ENCODE results near the gene GPATCH4. TPM values are rescaled to one million over a fixed set of nuclear protein-coding genes. Genes with fewer than 3 reads are reported as not detected.
"Not testable (repeated sequence)": the region's sequence is repeated elsewhere in the genome, so short reads cannot be mapped to it uniquely, and the experiment has no call there.

The GPATCH4 gene
- total RNA-seq, 1 experiment from 2014 or later: 16.9 TPM

- DNase-seq (ENCODE audit: low read depth): no peak
These were observed 23.7 kb downstream of the GPATCH4 start for GRCh38 chr1:156577550-156577949.

DNA sequence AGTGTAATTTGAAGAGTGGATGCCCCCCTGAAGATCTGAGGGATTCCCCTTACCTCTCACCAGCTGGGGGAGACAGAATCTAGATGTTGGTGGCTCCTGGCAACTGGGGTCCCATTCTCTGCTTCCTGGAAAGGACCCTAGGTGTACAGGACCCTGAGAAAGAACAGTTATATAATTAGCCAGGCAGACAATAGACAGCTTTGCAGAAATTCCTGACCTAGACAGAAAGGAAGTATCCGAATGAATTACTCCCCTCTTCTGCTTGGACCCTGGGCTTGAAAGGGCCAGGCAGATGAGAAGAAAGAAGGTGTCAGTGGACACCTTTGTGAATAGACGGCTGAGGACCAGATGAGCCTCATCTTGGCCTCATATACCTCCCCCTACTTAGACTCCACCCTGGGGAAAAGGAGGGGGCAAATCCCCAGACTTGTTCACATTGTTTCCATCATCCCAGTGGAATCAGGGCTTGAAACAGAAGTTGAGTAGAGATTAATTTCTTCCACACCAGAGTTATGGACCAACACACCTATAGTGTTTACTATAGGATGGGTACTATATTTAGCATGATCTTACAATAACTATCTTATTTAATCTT is 27.1 kb downstream of the GPATCH4 start:
- no peak for DNase-seq (ENCODE audit: low read depth)

DNA sequence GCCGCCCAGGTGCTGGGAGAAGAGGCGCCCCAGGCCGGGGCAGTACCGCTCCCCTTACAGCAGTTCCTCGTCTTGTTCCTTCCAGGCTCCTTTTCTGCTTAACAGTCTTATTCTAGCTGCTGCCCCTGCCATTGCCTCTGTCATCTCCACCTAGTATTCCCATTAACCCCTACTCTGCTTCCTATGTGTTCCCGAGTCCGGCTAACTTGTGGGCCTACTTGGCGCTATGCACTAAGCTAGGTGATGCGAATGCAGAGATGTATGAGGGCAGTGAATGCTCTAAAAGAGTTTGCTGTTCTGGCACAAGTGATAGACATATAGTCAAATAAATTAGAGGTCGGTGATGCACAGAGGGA is 28.6 kb downstream of the GPATCH4 start:
- DNase-seq (ENCODE audit: low read depth): no peak

DNA sequence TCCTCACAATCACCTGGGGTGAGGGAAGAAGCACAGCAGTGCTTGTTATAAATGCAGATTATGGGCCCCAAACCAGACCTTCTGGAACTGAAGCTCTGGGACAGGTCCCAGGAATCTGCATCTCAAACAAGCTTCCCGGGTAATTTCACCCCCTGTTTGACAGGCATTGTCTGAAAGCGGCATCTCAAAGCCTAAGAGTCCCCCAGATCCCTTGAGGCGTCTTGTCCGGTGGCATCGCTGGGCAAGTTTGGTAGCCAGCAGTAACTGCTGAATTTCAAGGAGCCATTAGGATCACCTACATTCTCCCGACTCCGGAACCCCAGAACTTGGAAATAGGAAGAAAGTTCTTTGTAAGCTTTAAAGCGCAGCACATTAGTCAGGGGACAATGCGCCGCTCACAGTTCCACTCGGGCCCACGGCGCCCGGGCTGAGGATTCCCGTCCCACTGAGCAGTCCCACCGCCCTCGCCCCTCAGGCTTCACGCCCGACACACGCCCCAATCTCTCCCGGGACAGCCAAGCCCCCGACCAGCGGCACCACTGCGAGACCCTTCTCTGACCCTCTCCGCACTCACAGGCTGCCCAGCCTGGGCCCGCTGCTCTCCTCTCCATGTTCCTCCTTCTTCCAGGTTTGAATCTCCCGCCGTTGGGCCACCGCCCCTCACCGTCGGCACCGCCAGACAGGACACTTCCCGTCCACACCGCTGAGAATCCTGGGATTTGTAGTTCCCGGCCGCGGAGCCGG is 29.2 kb downstream of the GPATCH4 start, which contains the start of gene IQGAP3:
Gene IQGAP3 (minus strand): TSS at position 647 of the 744 bp plus-strand sequence. CDS start 36 bp downstream, at position 611.
- DNase-seq (ENCODE audit: low read depth): peak; percentile 91

GRCh38 chr1:156571261-156571852 is 29.9 kb downstream of the GPATCH4 start:
- DNase-seq (ENCODE audit: low read depth): peak; percentile 91

DNA sequence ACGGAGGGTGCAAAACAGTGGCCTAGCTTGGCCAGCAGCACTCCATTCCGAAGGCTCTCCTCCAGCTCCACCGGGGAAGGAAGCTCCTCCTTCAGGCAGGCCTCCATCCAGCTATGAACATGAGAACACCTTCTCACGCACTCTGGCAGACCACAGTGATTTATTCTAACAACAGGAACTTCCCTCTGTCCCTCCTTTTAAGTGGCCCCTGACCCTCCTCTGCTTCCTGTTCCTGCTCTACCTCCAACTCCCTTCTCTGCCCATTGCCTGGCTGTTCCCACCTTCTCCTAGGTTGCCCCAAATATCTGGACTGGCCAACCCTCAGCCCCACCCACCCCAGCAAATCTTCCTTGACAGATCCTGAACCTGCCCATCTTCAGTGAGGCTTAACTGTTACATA is 34.8 kb downstream of the GPATCH4 start:
- no peak for DNase-seq (ENCODE audit: low read depth)

GRCh38 chr1:156565519-156565918 is 35.8 kb downstream of the GPATCH4 start:
- no peak for DNase-seq (ENCODE audit: low read depth)

GRCh38 chr1:156560585-156561163 is 40.6 kb downstream of the GPATCH4 start:
- no peak for DNase-seq (ENCODE audit: low read depth)

DNA sequence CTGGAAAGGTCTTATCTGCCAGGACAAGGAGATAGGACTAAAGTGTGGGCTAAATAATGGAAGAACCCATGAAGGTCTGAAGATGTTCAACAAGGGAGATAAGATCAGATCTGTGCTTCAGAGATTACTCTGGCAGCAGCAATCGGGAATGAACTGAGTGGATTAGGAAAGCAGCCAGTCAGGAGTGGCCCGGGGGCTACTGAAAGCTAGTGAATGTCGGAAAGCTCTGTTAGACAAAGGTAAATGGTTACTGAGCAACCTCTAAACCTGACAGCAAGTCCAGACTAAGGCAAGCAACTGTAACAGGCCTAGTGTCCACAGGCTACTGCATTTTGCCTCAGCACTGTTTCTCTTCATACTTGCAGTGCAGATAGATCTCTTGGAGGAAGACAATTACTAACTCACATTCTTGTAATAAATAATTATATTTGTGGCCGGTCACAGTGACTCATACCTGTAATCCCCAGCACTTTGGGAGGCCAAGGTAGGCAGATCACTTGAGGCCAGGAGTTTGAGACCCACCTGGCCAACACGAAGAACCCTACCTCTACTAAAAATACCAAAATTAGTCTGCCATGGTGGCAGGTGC is 41.4 kb downstream of the GPATCH4 start:
- DNase-seq (ENCODE audit: low read depth): peak; percentile 26

GRCh38 chr1:156559086-156559796 is 42.0 kb downstream of the GPATCH4 start:
- no peak for DNase-seq (ENCODE audit: low read depth)

GRCh38 chr1:156556354-156556753 is 44.9 kb downstream of the GPATCH4 start:
- no peak for DNase-seq (ENCODE audit: low read depth)

DNA sequence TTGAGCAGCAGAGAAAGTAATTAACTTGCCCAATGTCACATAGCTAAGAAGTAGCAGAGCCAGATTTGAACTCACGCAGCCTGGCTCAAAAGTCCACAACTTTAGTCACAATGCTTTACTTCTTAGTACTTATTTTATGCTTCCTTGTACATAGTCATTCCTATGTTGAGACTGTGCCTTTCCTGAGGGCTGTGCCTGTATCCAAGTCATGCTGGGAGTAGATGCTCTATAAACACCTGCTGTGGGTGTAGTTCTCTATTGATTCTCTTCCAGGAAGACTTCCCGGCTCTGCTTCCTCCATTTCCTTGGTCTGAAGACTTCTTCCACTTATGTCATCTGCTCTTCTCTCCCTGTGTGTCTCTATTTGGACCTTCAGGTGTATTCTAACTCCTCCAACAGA is 45.6 kb downstream of the GPATCH4 start:
- no peak for DNase-seq (ENCODE audit: low read depth)

DNA sequence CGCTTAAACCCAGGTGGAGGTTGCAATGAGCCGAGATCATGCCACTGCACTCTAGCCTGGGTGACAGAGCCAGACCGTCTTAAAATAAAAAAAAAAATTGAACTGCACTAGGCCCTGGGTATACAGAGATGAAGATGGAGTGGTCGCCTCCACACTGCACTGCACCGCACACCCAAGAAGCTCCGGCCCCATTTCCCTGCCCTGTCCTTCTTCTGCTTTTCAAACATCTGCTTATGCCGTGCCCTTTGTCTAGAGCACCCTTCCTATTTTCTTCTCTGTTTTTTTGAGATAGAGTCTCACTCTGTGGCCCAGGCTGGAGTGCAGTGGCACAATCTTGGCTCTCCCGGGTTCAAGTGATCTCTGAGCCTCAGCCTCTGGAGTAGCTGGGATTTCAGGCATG is 46.3 kb downstream of the GPATCH4 start:
- no peak for DNase-seq (ENCODE audit: low read depth)

- no peak for DNase-seq (ENCODE audit: low read depth)
These were observed 47.3 kb downstream of the GPATCH4 start for GRCh38 chr1:156553860-156554485.

DNA sequence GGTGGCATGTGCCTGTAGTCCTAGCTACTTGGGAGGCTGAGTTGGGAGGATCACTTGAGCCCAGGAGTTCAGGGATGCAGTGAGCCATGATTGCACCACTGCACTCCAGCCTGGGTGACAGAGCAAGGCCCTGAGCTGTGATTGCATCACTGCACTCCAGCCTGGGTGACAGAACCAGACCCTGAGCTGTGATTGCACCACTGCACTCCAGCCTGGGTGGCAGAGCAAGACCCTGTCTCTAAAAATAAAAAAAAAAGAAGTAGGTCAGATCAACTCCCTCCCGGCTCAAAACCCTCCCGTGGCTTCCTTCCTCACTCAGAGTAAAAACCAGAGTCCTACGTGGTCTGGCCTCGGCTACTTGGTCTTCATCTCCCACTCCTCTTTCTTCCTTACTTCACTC is 48.3 kb downstream of the GPATCH4 start:
- not testable (repeated sequence) for DNase-seq (ENCODE audit: low read depth)

DNA sequence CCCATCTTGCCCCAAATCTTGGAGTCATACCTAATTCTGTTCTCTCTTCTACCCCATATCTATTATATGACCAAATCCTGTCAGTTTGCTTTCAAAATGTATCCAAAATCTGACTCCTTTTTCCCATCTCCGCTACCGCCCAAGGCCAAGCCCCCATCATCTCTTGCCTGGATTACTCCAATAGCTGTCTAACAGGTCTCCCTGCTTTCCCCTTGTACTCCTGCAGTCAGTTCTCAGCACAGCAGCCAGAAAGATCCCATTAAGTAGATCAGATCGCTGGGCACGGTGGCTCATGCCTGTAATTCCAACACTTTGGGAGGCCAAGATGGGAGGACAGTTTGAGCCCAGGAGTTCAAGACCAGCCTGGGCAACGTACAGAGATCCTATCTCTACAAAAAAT is 48.8 kb downstream of the GPATCH4 start:
- DNase-seq (ENCODE audit: low read depth): no peak

DNA sequence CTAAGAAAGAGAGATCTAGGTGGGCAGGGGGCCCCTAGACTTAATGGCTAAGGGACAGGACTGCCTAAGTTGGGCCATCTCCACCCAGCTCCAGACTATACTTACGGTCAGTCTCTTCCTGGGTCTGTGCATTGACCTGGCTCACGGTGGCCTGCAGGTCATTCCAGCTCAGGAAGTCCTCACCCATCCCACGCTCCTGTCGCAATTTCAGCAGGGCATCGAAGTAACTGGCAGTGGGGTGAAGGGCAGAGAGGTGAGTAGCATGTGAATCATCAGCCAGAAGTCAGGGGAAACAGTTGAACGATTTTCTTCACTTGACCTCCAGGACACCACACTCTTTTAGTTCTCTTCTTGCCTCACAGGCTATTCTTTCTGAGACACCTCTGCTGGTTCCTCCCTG is 49.4 kb downstream of the GPATCH4 start:
- peak; percentile 81 for DNase-seq (ENCODE audit: low read depth)

DNA sequence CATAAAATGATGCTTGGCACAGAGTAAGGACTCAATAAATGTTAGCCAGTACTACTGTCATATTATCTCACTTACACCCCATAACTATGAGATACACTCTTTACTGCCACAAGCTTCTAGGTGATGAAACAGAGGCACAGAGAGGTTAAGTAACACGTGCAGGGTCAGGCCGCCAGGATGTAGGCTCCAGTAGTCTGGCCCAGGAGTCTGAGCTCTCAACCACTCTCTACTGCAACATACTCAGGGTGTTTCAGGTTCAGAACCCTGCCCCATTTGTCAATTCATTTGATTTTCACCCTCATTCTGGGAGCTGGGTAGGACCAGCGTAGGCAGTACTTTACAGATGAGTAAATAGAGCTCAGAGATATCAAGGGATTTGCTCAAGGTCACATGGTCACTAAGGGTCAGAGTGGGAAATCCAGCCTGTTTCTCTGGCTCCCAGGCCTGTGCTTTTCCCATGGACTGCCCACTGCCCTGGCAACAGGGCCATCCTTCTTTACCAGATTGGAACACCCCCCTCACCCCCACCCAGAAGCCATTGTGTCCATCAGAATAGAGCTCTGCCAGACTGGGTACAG is 50.1 kb downstream of the GPATCH4 start:
- no peak for DNase-seq (ENCODE audit: low read depth)

GRCh38 chr1:156550346-156550745 is 50.9 kb downstream of the GPATCH4 start:
- DNase-seq (ENCODE audit: low read depth): no peak

DNA sequence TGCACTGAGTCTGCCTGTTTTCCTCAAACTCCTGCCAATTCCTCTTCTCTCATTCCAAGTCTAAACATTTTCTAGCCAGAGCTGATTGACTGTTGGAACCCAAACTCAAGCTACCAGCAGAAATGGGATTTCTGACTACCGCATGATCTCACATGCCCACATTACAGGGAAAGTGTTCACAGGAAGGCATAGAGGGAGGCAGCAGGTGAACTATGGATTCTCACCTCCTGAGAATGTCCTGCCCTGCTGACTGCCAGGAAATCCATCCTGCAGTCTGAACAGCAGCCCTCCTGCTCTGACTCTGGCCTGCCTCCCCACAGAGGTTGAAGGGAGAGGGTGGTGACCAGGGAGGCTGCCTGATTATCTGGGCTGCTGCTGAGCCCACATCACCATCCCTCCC is 51.4 kb downstream of the GPATCH4 start:
- no peak for DNase-seq (ENCODE audit: low read depth)

DNA sequence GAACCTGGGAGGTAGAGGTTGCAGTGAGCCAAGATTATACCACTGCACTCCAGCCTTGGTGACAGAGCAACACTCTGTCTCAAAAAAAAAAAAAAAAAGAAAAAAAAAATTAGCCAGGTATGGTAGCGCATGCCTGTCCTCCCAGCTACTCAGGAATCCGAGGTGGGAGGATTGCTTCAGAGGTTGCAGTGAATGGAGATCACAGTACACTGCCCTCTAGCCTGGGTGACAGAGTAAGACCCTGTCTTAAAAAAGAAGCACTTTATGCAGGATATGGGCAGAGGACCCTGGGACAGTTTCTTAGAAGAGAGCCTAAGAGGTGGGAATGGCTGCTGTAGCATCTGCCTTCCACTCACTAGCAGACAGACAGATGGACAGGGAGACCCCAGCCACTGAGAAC is 51.9 kb downstream of the GPATCH4 start:
- no peak for DNase-seq (ENCODE audit: low read depth)
